Mesothelial cell of epicardium (in vitro differentiated cells): Measurements from ENCODE around the gene SYT9. TPM values are rescaled to one million over a fixed set of nuclear protein-coding genes. Genes with fewer than 3 reads are reported as not detected.

ENCODE experiments used
- DNase-seq, 2 experiments: peaks; one replicate each; pipeline ENCODE4 v3.0.0; 2021; ENCODE audit warnings: low spot score in 2 of 2; ENCODE audit not compliant: unreplicated experiment in 2 of 2
- H3K27ac Mint-ChIP-seq: 2 replicates; pipeline ENCODE4 v1.8.0; 2021; ENCODE audit warnings: mixed read lengths
- H3K27me3 Mint-ChIP-seq: 2 replicates; pipeline ENCODE4 v1.8.0; 2021; ENCODE audit warnings: low read depth, mixed read lengths
- H3K36me3 Mint-ChIP-seq: 2 replicates; pipeline ENCODE4 v1.8.0; 2021; ENCODE audit warnings: mixed read lengths
- H3K4me1 Mint-ChIP-seq: 2 replicates; pipeline ENCODE4 v1.8.0; 2021; ENCODE audit warnings: mixed read lengths
- H3K4me3 Mint-ChIP-seq: 2 replicates; pipeline ENCODE4 v1.8.0; 2021; ENCODE audit warnings: mild to moderate bottlenecking, moderate library complexity, mixed read lengths
- H3K9me3 Mint-ChIP-seq: 2 replicates; pipeline ENCODE4 v1.8.0; 2021; ENCODE audit warnings: mixed read lengths
- total RNA-seq: library from RNA; stranded (reverse); gene quantifications from 3 replicates; pipeline ENCODE4 v1.2.1, GENCODE V29; 2021
- TF ChIP-seq, protein P1 (sequence below): fragments of 200-600 bp; sonication (generic); IDR thresholded peaks from one replicate; pipeline ENCODE4 v1.5.0; 2021; ENCODE audit warnings: antibody characterized with exemption; ENCODE audit not compliant: unreplicated experiment

SYT9 gene
- total RNA-seq, 1 donor from 2014 or later: 3.7 TPM

DNA sequence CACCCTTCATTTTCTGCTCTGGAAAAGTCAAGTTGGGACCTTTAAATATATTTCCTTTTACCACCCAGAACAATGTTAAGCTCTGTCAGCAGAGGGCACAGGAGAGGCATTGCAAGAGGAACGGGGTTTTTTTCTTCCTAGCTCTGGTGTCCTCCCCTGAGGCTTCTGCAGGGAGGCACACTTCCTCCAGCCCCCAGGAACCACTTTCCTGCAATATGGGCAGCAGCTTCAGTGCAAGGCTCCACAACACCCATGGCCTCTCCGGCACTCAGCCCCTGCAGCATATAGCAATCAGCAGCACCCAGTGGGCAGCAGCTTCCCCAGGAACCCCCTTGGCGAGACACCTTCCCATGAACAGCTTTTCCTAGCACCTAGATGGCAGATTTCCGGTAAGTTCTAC is 101.4 kb downstream of the SYT9 start:
- DNase-seq: no peak
- Mint-ChIP-seq H3K9me3 (no peaks in the 10 kb centered on the region), H3K36me3 (no peaks in the 10 kb centered on the region), H3K4me1 (peaks cover 18% of the 10 kb centered on the region), H3K4me3 (no peak overlapping the region), H3K27me3 (no peaks in the 10 kb centered on the region), H3K27ac (no peak overlapping the region)
- TF ChIP-seq, protein P1, sequence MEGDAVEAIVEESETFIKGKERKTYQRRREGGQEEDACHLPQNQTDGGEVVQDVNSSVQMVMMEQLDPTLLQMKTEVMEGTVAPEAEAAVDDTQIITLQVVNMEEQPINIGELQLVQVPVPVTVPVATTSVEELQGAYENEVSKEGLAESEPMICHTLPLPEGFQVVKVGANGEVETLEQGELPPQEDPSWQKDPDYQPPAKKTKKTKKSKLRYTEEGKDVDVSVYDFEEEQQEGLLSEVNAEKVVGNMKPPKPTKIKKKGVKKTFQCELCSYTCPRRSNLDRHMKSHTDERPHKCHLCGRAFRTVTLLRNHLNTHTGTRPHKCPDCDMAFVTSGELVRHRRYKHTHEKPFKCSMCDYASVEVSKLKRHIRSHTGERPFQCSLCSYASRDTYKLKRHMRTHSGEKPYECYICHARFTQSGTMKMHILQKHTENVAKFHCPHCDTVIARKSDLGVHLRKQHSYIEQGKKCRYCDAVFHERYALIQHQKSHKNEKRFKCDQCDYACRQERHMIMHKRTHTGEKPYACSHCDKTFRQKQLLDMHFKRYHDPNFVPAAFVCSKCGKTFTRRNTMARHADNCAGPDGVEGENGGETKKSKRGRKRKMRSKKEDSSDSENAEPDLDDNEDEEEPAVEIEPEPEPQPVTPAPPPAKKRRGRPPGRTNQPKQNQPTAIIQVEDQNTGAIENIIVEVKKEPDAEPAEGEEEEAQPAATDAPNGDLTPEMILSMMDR: no peak

DNA sequence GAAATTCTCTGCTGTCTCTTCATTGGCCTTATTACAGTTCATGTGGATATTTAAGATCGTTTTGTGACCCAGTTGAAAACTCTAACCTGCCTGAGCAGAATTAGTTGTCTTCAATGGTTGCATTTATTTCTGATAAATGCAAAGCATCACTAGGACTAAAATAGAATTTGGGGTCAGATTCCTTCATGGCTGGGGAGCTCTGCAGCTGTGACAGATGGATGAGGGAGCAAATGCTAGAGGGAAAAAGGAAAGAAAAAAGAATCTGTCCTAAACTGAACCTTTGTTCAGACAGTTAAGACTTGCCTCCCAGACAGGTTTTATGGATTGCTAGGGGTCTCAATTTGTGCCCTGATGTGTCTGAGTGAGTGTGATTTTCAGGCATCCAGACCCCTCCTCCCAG is 113.0 kb downstream of the SYT9 start:
- TF ChIP-seq, protein P1: no peak
- DNase-seq: no peak
- Mint-ChIP-seq H3K4me1 (peaks cover 4% of the 10 kb centered on the region), H3K36me3 (no peaks in the 10 kb centered on the region), H3K27me3 (no peaks in the 10 kb centered on the region), H3K9me3 (peaks cover 4% of the 10 kb centered on the region), H3K4me3 (no peak overlapping the region), H3K27ac (no peak overlapping the region)

DNA sequence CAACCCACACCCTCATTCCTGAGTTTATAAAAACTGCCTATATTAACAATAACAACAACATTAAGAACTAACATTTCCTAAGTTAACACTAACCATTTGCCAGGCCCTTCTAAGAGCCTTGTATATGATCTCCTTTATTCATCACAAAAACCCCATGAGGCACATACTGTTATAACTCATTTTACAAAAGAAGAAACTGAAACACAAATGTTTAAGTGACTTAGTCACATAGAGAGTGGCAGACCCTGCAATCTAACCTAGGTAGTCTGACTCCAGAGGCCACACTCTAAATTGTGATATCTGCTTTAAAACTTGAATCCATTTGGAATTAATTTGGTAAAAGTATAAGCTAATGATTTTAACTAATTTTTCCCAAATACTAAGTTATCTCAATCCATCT is 116.1 kb downstream of the SYT9 start:
- TF ChIP-seq, protein P1: no peak
- H3K4me3 Mint-ChIP-seq: no peak overlapping the region
- peaks cover 3% of the 10 kb centered on the region for H3K36me3 Mint-ChIP-seq
- peaks cover 10% of the 10 kb centered on the region for H3K9me3 Mint-ChIP-seq
- H3K4me1 Mint-ChIP-seq: peaks cover 4% of the 10 kb centered on the region
- no peak for DNase-seq
- no peaks in the 10 kb centered on the region for H3K27me3 Mint-ChIP-seq
- H3K27ac Mint-ChIP-seq: no peak overlapping the region

DNA sequence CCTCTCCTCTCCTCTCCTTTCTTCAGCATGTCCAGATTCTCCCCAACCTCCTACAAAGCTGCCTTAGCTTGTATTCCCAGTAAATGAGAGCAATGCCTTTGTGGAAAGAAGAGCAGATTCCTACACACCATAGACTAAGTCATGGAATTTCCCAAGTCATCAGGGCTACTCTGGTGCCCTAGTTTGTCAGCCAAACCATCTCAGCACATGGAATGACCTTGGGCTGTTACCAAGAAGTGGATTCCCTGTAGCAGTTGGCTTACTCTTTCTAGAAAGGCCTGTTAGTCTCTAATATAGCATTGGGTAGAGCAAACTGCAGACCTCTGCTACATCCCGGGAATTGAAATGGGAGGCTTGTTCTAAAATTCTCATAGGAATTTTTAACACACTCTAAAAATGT is 124.7 kb downstream of the SYT9 start:
- Mint-ChIP-seq H3K27me3 (no peaks in the 10 kb centered on the region), H3K4me3 (no peak overlapping the region), H3K9me3 (peaks cover 34% of the 10 kb centered on the region), H3K4me1 (no peaks in the 10 kb centered on the region), H3K27ac (no peak overlapping the region), H3K36me3 (peaks cover 3% of the 10 kb centered on the region)
- TF ChIP-seq, protein P1: no peak
- DNase-seq: no peak

DNA sequence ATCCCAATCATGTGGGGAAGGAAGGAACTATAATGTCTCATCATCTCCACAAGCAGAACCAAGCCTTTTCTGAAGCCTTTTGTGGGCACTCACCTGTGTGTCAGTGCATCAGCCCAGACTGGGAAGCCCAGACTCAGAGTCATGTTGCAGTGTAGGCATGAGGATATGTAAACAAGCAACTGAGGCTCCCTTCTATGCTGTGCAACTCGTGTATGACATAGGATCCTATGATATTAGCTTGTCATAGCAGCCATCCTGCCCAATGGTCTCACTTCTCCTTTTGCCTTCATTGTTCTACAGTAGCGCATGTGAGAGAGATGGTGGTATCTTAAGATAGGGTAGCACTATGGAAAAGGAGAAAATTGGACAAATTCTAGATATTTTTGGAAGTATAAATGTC is 130.2 kb downstream of the SYT9 start:
- H3K4me1 Mint-ChIP-seq: no peaks in the 10 kb centered on the region
- H3K4me3 Mint-ChIP-seq: no peak overlapping the region
- H3K36me3 Mint-ChIP-seq: no peaks in the 10 kb centered on the region
- no peak for DNase-seq
- H3K27me3 Mint-ChIP-seq: peaks cover 1% of the 10 kb centered on the region
- peaks cover 3% of the 10 kb centered on the region for H3K9me3 Mint-ChIP-seq
- no peak overlapping the region for H3K27ac Mint-ChIP-seq
- TF ChIP-seq, protein P1: no peak

DNA sequence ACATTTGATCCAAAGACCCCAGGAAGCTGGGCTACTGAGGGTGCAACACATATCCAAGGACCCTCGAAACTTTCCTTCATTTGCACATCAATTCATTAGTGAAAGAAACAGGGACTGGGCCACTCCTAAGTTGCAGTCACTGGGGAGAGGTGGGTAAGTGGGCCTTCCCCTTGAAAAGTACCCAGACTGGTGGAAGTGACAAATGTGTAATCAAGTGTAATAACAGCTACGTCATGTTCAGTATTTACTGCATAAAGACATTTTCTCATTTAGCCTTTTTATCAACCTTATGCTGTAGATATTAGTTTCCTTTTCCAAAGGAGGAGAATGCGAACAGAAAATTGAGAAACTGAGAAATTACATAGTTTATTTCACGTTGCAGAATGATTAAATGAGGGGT is 131.7 kb downstream of the SYT9 start:
- Mint-ChIP-seq H3K36me3 (no peaks in the 10 kb centered on the region), H3K4me1 (no peaks in the 10 kb centered on the region), H3K9me3 (peaks cover 8% of the 10 kb centered on the region), H3K27ac (no peak overlapping the region), H3K27me3 (peaks cover 1% of the 10 kb centered on the region), H3K4me3 (no peak overlapping the region)
- TF ChIP-seq, protein P1: no peak
- DNase-seq: no peak
